CD4-positive, alpha-beta T cell (primary cell): ENCODE results near the gene HBM. TPM values are rescaled to one million over a fixed set of nuclear protein-coding genes. Genes with fewer than 3 reads are reported as not detected.

Experiments used
- ATAC-seq: fragments of 200-7000 bp; cut with Tn5 transposase; one replicate; pipeline ENCODE4 v1.10.0; 2022; ENCODE audit warnings: mild to moderate bottlenecking; ENCODE audit not compliant: poor library complexity
- CTCF ChIA-PET: fragments of 350-600 bp; sonication (Branson Sonifier 250); formaldehyde crosslinking; loops from one replicate; lab custom pipeline; 2021; ENCODE audit warnings: antibody characterized with exemption, inconsistent platforms; lab: Charles Lee
- POLR2A ChIA-PET: fragments of 350-600 bp; sonication (Branson Sonifier 250); formaldehyde crosslinking; loops from one replicate; lab custom pipeline; 2021; ENCODE audit warnings: antibody characterized with exemption, inconsistent platforms; lab: Charles Lee
- DNase-seq, 14 experiments: peaks; one replicate each; pipeline ENCODE4 v3.0.0-alpha.2; 2013 to 2020; ENCODE audit warnings: mixed read lengths in 2 of 14
- H3K27ac ChIP-seq, 2 donors: one replicate each; pipeline versions ENCODE4 v1.5.1 to v1.7.0; 2013; ENCODE audit warnings: low read length in 2 of 2, low read depth in 1 of 2, mild to moderate bottlenecking in 1 of 2
- H3K27me3 ChIP-seq, 2 experiments: 1 replicate in 1 of 2; 2 replicates in 1 of 2; pipeline versions ENCODE4 v1.6.1 to v1.7.0; 2013; ENCODE audit warnings: low read length in 2 of 2, control low read depth in 1 of 2, mild to moderate bottlenecking in 1 of 2, moderate library complexity in 1 of 2; ENCODE audit not compliant: insufficient read depth in 2 of 2, control insufficient read depth in 1 of 2
- H3K36me3 ChIP-seq: one replicate; pipeline ENCODE4 v1.6.1; 2013; ENCODE audit warnings: low read length, control low read depth; ENCODE audit not compliant: insufficient read depth
- H3K4me1 ChIP-seq: one replicate; pipeline ENCODE4 v1.6.1; 2013; ENCODE audit warnings: low read length, control low read depth; ENCODE audit not compliant: insufficient read depth
- H3K4me3 ChIP-seq: one replicate; pipeline ENCODE4 v1.5.1; 2013; ENCODE audit warnings: mild to moderate bottlenecking, low read length, moderate library complexity
- H3K9me3 ChIP-seq, 2 experiments: 1 replicate in 1 of 2; 2 replicates in 1 of 2; pipeline versions ENCODE4 v1.6.1 to v1.7.0; 2013; ENCODE audit warnings: low read length in 2 of 2, mild to moderate bottlenecking in 2 of 2, control low read depth in 1 of 2, moderate library complexity in 1 of 2; ENCODE audit not compliant: control insufficient read depth in 1 of 2, insufficient read depth in 1 of 2
- H3K27ac Mint-ChIP-seq: one replicate; pipeline ENCODE4 v1.8.0; 2020; ENCODE audit warnings: mixed read lengths
- H3K27me3 Mint-ChIP-seq: one replicate; pipeline ENCODE4 v1.8.0; 2021; ENCODE audit warnings: mixed read lengths
- H3K36me3 Mint-ChIP-seq: one replicate; pipeline ENCODE4 v1.8.0; 2021; ENCODE audit warnings: low read depth, mixed read lengths
- H3K4me1 Mint-ChIP-seq: one replicate; pipeline ENCODE4 v1.8.0; 2021; ENCODE audit warnings: low read depth, mixed read lengths
- H3K4me3 Mint-ChIP-seq: one replicate; pipeline ENCODE4 v1.8.0; 2020; ENCODE audit warnings: mild to moderate bottlenecking, mixed read lengths
- H3K9me3 Mint-ChIP-seq: one replicate; pipeline ENCODE4 v1.8.0; 2020; ENCODE audit warnings: mixed read lengths
- CTCF ChIP-seq: fragments of 200-600 bp; IDR thresholded peaks from one replicate; pipeline ENCODE4 v1.8.0; 2022; ENCODE audit warnings: antibody characterized with exemption, mild to moderate bottlenecking
- intact Hi-C, 2 experiments: fragments of 100-400 bp; cut with DNase I in 1 of 2; cut with micrococcal nuclease in 1 of 2; formaldehyde crosslinking; loops; one replicate each; pipeline versions ENCODE4 v1.15.1 to v1.9.0; 2023 to 2025; cut with DNase I, micrococcal nuclease
- total RNA-seq, 174 experiments: library from RNA in 2 of 174; stranded (reverse) in 2 of 174; gene quantifications; one replicate each; pipeline ENCODE4 v1.2.3 and lab custom pipeline; 2021 to 2026

HBM gene
- total RNA-seq, 2 experiments from 2014 or later, result not detected

- no peak for DNase-seq
- ChIA-PET POLR2A (interaction anchor here (0.9 kb wide), 1 partner anchor 112 kb away, joined by 4 read pairs; no protein-coding TSS in a partner anchor), CTCF (interaction anchor here (1.1 to 1.3 kb wide), 2 partner anchors 19 to 106 kb away, joined by 3 read pairs; no protein-coding TSS in a partner anchor)
- TF ChIP-seq CTCF, result no peak
- ATAC-seq, result no peak
- Mint-ChIP-seq H3K4me1 (peaks cover 6% of the 10 kb centered on the region), H3K27ac (no peak overlapping the region), H3K36me3 (peaks cover 75% of the 10 kb centered on the region), H3K27me3 (no peaks in the 10 kb centered on the region), H3K9me3 (no peaks in the 10 kb centered on the region), H3K4me3 (no peak overlapping the region)
- Histone ChIP-seq H3K4me1 (no peaks in the 10 kb centered on the region), H3K36me3 (peaks cover 76% of the 10 kb centered on the region), H3K4me3 (no peak overlapping the region), H3K27ac (no peak overlapping the region), H3K9me3 (no peaks in the 10 kb centered on the region), H3K27me3 (no peaks in the 10 kb centered on the region)
- intact Hi-C loops, result no loop called here
Measured at GRCh38 chr16:212999-213398, 47.2 kb downstream of the HBM start.

Other genes with a start within 250 kb of the HBM start
- gene POLR3K, start 112.4 kb upstream of the HBM start, total RNA-seq, result 1 to 10 TPM; 4.1 TPM
- 1 to 10 TPM; 4.8 to 5.1 TPM for gene SNRNP25, start 112.2 kb upstream of the HBM start, total RNA-seq
- gene RHBDF1, start 93.3 kb upstream of the HBM start, total RNA-seq, result under 1 TPM; 0.33 to 0.34 TPM
- gene MPG, start 87.8 kb upstream of the HBM start, total RNA-seq, result 10 to 100 TPM; 14.1 to 17.1 TPM
- 10 to 100 TPM; 29.5 to 30.8 TPM for gene NPRL3, start 27.3 kb upstream of the HBM start, total RNA-seq
- not detected for gene HBZ, start 13.3 kb upstream of the HBM start, total RNA-seq
- not detected for gene HBA2, start 6.9 kb downstream of the HBM start, total RNA-seq
- gene HBA1, start 10.7 kb downstream of the HBM start, total RNA-seq, result not detected
- not detected for gene HBQ1, start 14.5 kb downstream of the HBM start, total RNA-seq
- gene LUC7L, start 63.5 kb downstream of the HBM start, total RNA-seq, result 10 to 100 TPM; 94.8 to 98.4 TPM
- gene FAM234A, start 68.8 kb downstream of the HBM start, total RNA-seq, result 10 to 100 TPM; 15.6 to 17.0 TPM
- not detected for gene RGS11, start 110.0 kb downstream of the HBM start, total RNA-seq
- under 1 TPM in 1 of 2 experiments, not detected in 1; 0.42 TPM for gene ARHGDIG, start 114.6 kb downstream of the HBM start, total RNA-seq
- gene PDIA2, start 117.2 kb downstream of the HBM start, total RNA-seq, result not detected
- gene AXIN1, start 186.7 kb downstream of the HBM start, total RNA-seq, result 10 to 100 TPM; 24.7 to 26.3 TPM
- 10 to 100 TPM; 19.6 to 19.7 TPM for gene MRPL28, start 204.6 kb downstream of the HBM start, total RNA-seq
- gene PGAP6, start 216.0 kb downstream of the HBM start, total RNA-seq, result 10 to 100 TPM; 59.7 to 63.7 TPM
- 10 to 100 TPM; 31.2 to 32.6 TPM for gene NME4, start 231.2 kb downstream of the HBM start, total RNA-seq
- 1 to 10 TPM; 5.7 to 7.0 TPM for gene DECR2, start 235.9 kb downstream of the HBM start, total RNA-seq